T-cell (primary cell): Measurements from ENCODE around the gene CREB1. TPM values are rescaled to one million over a fixed set of nuclear protein-coding genes. Genes with fewer than 3 reads are reported as not detected.
A peak's percentile ranks its signal among the peaks of the same experiment; 100 is the strongest.

ENCODE experiments used
- ATAC-seq, 4 experiments: fragments of 200-7000 bp in 3 of 4; fragments of 150-1000 bp in 1 of 4; cut with Tn5 transposase; replicated peaks in 1 of 4; 1 replicate in 3 of 4; 2 replicates in 1 of 4; pipeline ENCODE4 v1.10.0; 2021; ENCODE audit warnings: moderate library complexity in 3 of 4, mild to moderate bottlenecking in 2 of 4, moderate number of reproducible peaks in 1 of 4
- CTCF ChIA-PET, 2 donors: fragments of 300-600 bp; sonication (Branson Sonifier 250); formaldehyde crosslinking; loops; one replicate each; lab custom pipeline; 2022; ENCODE audit warnings: antibody characterized with exemption in 2 of 2; lab: Charles Lee
- POLR2A ChIA-PET, 2 donors: fragments of 300-600 bp; sonication (Branson Sonifier 250); formaldehyde crosslinking; loops; one replicate each; lab custom pipeline; 2022; ENCODE audit warnings: antibody characterized with exemption in 2 of 2; lab: Charles Lee
- DNase-seq, 35 experiments: peaks; one replicate each; pipeline versions ENCODE4 v3.0.0 to v3.0.0-alpha.2; 2013 to 2023
- H3K27ac ChIP-seq: one replicate; pipeline ENCODE4 v1.5.1; 2013; ENCODE audit warnings: low read length
- H3K27me3 ChIP-seq, 2 experiments: replicated peaks in 1 of 2; 1 replicate in 1 of 2; 2 replicates in 1 of 2; pipeline versions ENCODE4 v1.6.1 to v1.7.0; 2013; ENCODE audit warnings: low read length in 1 of 2, mixed read lengths in 1 of 2; ENCODE audit not compliant: control insufficient read depth in 2 of 2, insufficient read depth in 2 of 2; ENCODE audit errors: extremely low read depth in 1 of 2
- H3K36me3 ChIP-seq, 2 donors: 1 replicate in 1 of 2; 2 replicates in 1 of 2; pipeline versions ENCODE4 v1.6.1 to v1.7.0; 2013; ENCODE audit warnings: low read length in 1 of 2; ENCODE audit not compliant: control insufficient read depth in 2 of 2, insufficient read depth in 1 of 2; ENCODE audit errors: extremely low read depth in 1 of 2
- H3K4me1 ChIP-seq, 2 experiments: 1 replicate in 1 of 2; 2 replicates in 1 of 2; pipeline versions ENCODE4 v1.6.1 to v1.7.0; 2013; ENCODE audit warnings: low read length in 2 of 2, mixed read lengths in 1 of 2; ENCODE audit not compliant: insufficient read depth in 2 of 2, control insufficient read depth in 1 of 2; ENCODE audit errors: extremely low read depth in 1 of 2
- H3K4me3 ChIP-seq, 2 donors: 1 replicate in 1 of 2; 2 replicates in 1 of 2; pipeline versions ENCODE4 v1.5.1 to v1.7.0; 2013; ENCODE audit warnings: mild to moderate bottlenecking in 2 of 2, low read length in 1 of 2, moderate library complexity in 1 of 2; ENCODE audit not compliant: control insufficient read depth in 1 of 2; ENCODE audit errors: extremely low read depth in 1 of 2
- H3K9me3 ChIP-seq: 2 replicates; pipeline ENCODE4 v1.7.0; 2013
- H3K27ac Mint-ChIP-seq, 2 donors: one replicate each; pipeline ENCODE4 v1.8.0; 2020 to 2021; ENCODE audit warnings: mild to moderate bottlenecking in 2 of 2, mixed read lengths in 2 of 2
- H3K27me3 Mint-ChIP-seq, 2 donors: one replicate each; pipeline ENCODE4 v1.8.0; 2021 to 2022; ENCODE audit warnings: mixed read lengths in 2 of 2
- H3K36me3 Mint-ChIP-seq: one replicate; pipeline ENCODE4 v1.8.0; 2021; ENCODE audit warnings: mixed read lengths
- H3K4me1 Mint-ChIP-seq, 3 donors: one replicate each; pipeline ENCODE4 v1.8.0; 2020 to 2022; ENCODE audit warnings: mixed read lengths in 3 of 3, mild to moderate bottlenecking in 1 of 3
- H3K4me3 Mint-ChIP-seq, 3 donors: one replicate each; pipeline ENCODE4 v1.8.0; 2020 to 2022; ENCODE audit warnings: mild to moderate bottlenecking in 3 of 3, mixed read lengths in 3 of 3, moderate library complexity in 3 of 3
- H3K9me3 Mint-ChIP-seq, 3 donors: one replicate each; pipeline ENCODE4 v1.8.0; 2020 to 2022; ENCODE audit warnings: mixed read lengths in 3 of 3
- WGBS: methylation state at CpG from one replicate; pipeline ENCODE4 v1.1.5; 2013; ENCODE audit warnings: missing lambda C conversion rate; ENCODE audit not compliant: insufficient coverage; 5-methylcytosine and 5-hydroxymethylcytosine counted together
- total RNA-seq, 35 experiments: library from RNA in 6 of 35; stranded (reverse) in 6 of 35; fragments of 120-200 nt in 1 of 35; gene quantifications; one replicate each; pipeline versions ENCODE4 v1.2.1 to v1.2.4 and lab custom pipeline; 2013 to 2026

CREB1 gene
- total RNA-seq, 5 donors from 2014 or later (not counting 1 experiment from before 2014, with no cell fraction given), result 94.0 to 118 (median 100) TPM

GRCh38 chr2:207530160-207531031 is 634 bp downstream of the CREB1 start:
- ChIA-PET CTCF (interaction anchor here (0.6 to 2.6 kb wide), 12 partner anchors 22 to 974 kb away, joined by 3 to 18 read pairs (median 4); partner anchors contain the start of genes CCNYL1 (in 1 of the 2), FASTKD2 (in 1 of the 2), KLF7 (in 1 of the 2) and MDH1B (in 1 of the 2)), POLR2A (interaction anchor here (0.6 to 2.5 kb wide), 32 partner anchors 9 to 1444 kb away, joined by 3 to 25 read pairs (median 5); partner anchors contain the start of genes CCNYL1 (in 2 of the 2), FASTKD2 (in 1 of the 2), INO80D (in 1 of the 2) and KLF7 (in 1 of the 2))
- Mint-ChIP-seq H3K4me1 (peaks cover 55 to 71% (median 67%) of the 10 kb centered on the region in 3 donors), H3K27ac (peak overlapping the region; percentile 100), H3K36me3 (no peaks in the 10 kb centered on the region), H3K27me3 (no peaks in the 10 kb centered on the region), H3K9me3 (no peaks in the 10 kb centered on the region), H3K4me3 (peak overlapping the region; percentile 84 to 100 (median 99))
- Histone ChIP-seq H3K9me3 (no peaks in the 10 kb centered on the region), H3K27ac (peak overlapping the region; percentile 100), H3K4me1 (peaks cover 40 to 57% of the 10 kb centered on the region in 2 experiments), H3K27me3 (no peaks in the 10 kb centered on the region), H3K36me3 (no peaks in the 10 kb centered on the region), H3K4me3 (peak overlapping the region; percentile 71 to 100)
- ATAC-seq (peak in 3 of 4 experiments; percentile 22 to 25 (median 25)), DNase-seq (peak; percentile 22 to 80 (median 55))
- under 1% methylated on average over 80 of the region's 93 CpGs for WGBS

GRCh38 chr2:207531032-207531952 is 1.5 kb downstream of the CREB1 start:
- Mint-ChIP-seq H3K4me3 (peak overlapping the region; percentile 84 to 93 (median 85)), H3K9me3 (no peaks in the 10 kb centered on the region), H3K27ac (peak overlapping the region; percentile 88 to 97), H3K4me1 (peaks cover 49 to 70% (median 66%) of the 10 kb centered on the region in 3 donors), H3K36me3 (no peaks in the 10 kb centered on the region), H3K27me3 (no peaks in the 10 kb centered on the region)
- peak in 7 of 35 experiments; percentile 5 to 44 (median 15) for DNase-seq
- Histone ChIP-seq H3K4me3 (peak overlapping the region; percentile 64 to 100), H3K36me3 (peaks cover 0 to 3% of the 10 kb centered on the region in 2 donors), H3K27ac (peak overlapping the region; percentile 85), H3K9me3 (no peaks in the 10 kb centered on the region), H3K27me3 (no peaks in the 10 kb centered on the region), H3K4me1 (peaks cover 45 to 50% of the 10 kb centered on the region in 2 experiments)
- no peak for ATAC-seq
- CTCF ChIA-PET, result interaction anchor here (0.6 to 2.6 kb wide), 8 partner anchors 9 to 975 kb away, joined by 3 to 18 read pairs (median 4); partner anchors contain the start of genes FASTKD2 (in 1 of the 2), MDH1B (in 1 of the 2) and METTL21A (in 1 of the 2)
- POLR2A ChIA-PET, result interaction anchor here (0.6 to 2.5 kb wide), 21 partner anchors 8 to 1445 kb away, joined by 3 to 25 read pairs (median 5); partner anchors contain the start of genes CCNYL1 (in 2 of the 2), INO80D (in 1 of the 2), KLF7 (in 1 of the 2) and METTL21A (in 1 of the 2)
- 0% methylated on average over 3 of the region's 20 CpGs for WGBS

- H3K36me3 ChIP-seq, result peaks cover 0 to 6% of the 10 kb centered on the region in 2 donors
- H3K27me3 Mint-ChIP-seq, result no peaks in the 10 kb centered on the region
- peak overlapping the region; percentile 84 to 93 (median 85) for H3K4me3 Mint-ChIP-seq
- ChIA-PET CTCF (interaction anchor here (0.5 to 1.3 kb wide), 5 partner anchors 11 to 655 kb away, joined by 3 to 5 read pairs (median 4); no protein-coding TSS in a partner anchor), POLR2A (interaction anchor here (0.6 to 2.6 kb wide), 9 partner anchors 10 to 803 kb away, joined by 3 to 8 read pairs (median 4); partner anchors contain the start of gene CCNYL1 (in 1 of the 2))
- H3K4me1 Mint-ChIP-seq, result peaks cover 46 to 67% (median 62%) of the 10 kb centered on the region in 3 donors
- H3K4me1 ChIP-seq, result peaks cover 44 to 51% of the 10 kb centered on the region in 2 experiments
- H3K27ac ChIP-seq, result peak overlapping the region; percentile 85
- ATAC-seq (no peak), DNase-seq (no peak)
- H3K9me3 Mint-ChIP-seq, result no peaks in the 10 kb centered on the region
- H3K36me3 Mint-ChIP-seq, result peaks cover 6% of the 10 kb centered on the region
- H3K27ac Mint-ChIP-seq, result peak overlapping the region; percentile 88 to 97
- H3K9me3 ChIP-seq, result no peaks in the 10 kb centered on the region
- WGBS, result no CpG with 5 or more reads among the region's 9 CpGs
- no peaks in the 10 kb centered on the region for H3K27me3 ChIP-seq
- H3K4me3 ChIP-seq, result no peak overlapping the region
Observed at GRCh38 chr2:207532676-207533075, 2.9 kb downstream of the CREB1 start.

- WGBS, result no CpG with 5 or more reads among the region's 2 CpGs
- no peak overlapping the region for H3K4me3 ChIP-seq
- ATAC-seq, result no peak
- H3K36me3 ChIP-seq, result peaks cover 0 to 6% of the 10 kb centered on the region in 2 donors
- H3K4me1 ChIP-seq, result peaks cover 38 to 43% of the 10 kb centered on the region in 2 experiments
- peak overlapping the region; percentile 85 for H3K27ac ChIP-seq
- Mint-ChIP-seq H3K27me3 (no peaks in the 10 kb centered on the region), H3K4me1 (peaks cover 46 to 67% (median 62%) of the 10 kb centered on the region in 3 donors), H3K36me3 (peaks cover 7% of the 10 kb centered on the region), H3K4me3 (peak overlapping the region in 2 of 3 donors; percentile 29 to 84), H3K27ac (peak overlapping the region; percentile 82 to 83), H3K9me3 (no peaks in the 10 kb centered on the region)
- no peak for DNase-seq
- no peaks in the 10 kb centered on the region for H3K27me3 ChIP-seq
- H3K9me3 ChIP-seq, result no peaks in the 10 kb centered on the region
- CTCF ChIA-PET, result interaction anchor here (0.6 to 1.7 kb wide), 6 partner anchors 11 to 655 kb away, joined by 3 to 4 read pairs (median 4); no protein-coding TSS in a partner anchor
- POLR2A ChIA-PET, result interaction anchor here (0.6 to 2.6 kb wide), 15 partner anchors 9 to 603 kb away, joined by 3 to 10 read pairs (median 3); partner anchors contain the start of gene CCNYL1 (in 1 of the 2)
Observed at GRCh38 chr2:207533461-207534008, 3.8 kb downstream of the CREB1 start.

GRCh38 chr2:207534417-207534816 is 4.7 kb downstream of the CREB1 start:
- Histone ChIP-seq H3K36me3 (peaks cover 0 to 6% of the 10 kb centered on the region in 2 donors), H3K27me3 (no peaks in the 10 kb centered on the region), H3K9me3 (no peaks in the 10 kb centered on the region), H3K4me1 (peaks cover 36 to 38% of the 10 kb centered on the region in 2 experiments), H3K4me3 (no peak overlapping the region), H3K27ac (peak overlapping the region; percentile 85)
- Mint-ChIP-seq H3K4me3 (peak overlapping the region in 2 of 3 donors; percentile 37 to 84), H3K4me1 (peaks cover 46 to 71% (median 66%) of the 10 kb centered on the region in 3 donors), H3K9me3 (no peaks in the 10 kb centered on the region), H3K27ac (peak overlapping the region; percentile 82 to 90), H3K36me3 (peaks cover 7% of the 10 kb centered on the region), H3K27me3 (no peaks in the 10 kb centered on the region)
- ChIA-PET CTCF (interaction anchor here in 1 of 2 donors (1.2 to 1.7 kb wide), 2 partner anchors 10 to 28 kb away, joined by 3 read pairs; no protein-coding TSS in a partner anchor), POLR2A (interaction anchor here (0.6 to 2.6 kb wide), 5 partner anchors 9 to 200 kb away, joined by 3 to 10 read pairs (median 8); partner anchors contain the start of gene CCNYL1 (in 1 of the 2))
- no CpG with 5 or more reads among the region's 3 CpGs for WGBS
- ATAC-seq (no peak), DNase-seq (no peak)
